Activated T-cell treated with anti-CD3 and anti-CD28 coated beads, Interleukin-2, amount 50 U/mL, for 48 hours (primary cell): ENCODE results near the gene SHPK.
A peak's percentile ranks its signal among the peaks of the same experiment; 100 is the strongest.

Source experiments
- DNase-seq, 2 experiments: peaks; one replicate each; pipeline ENCODE4 v3.0.0-alpha.2; 2020

The SHPK gene, protein sequence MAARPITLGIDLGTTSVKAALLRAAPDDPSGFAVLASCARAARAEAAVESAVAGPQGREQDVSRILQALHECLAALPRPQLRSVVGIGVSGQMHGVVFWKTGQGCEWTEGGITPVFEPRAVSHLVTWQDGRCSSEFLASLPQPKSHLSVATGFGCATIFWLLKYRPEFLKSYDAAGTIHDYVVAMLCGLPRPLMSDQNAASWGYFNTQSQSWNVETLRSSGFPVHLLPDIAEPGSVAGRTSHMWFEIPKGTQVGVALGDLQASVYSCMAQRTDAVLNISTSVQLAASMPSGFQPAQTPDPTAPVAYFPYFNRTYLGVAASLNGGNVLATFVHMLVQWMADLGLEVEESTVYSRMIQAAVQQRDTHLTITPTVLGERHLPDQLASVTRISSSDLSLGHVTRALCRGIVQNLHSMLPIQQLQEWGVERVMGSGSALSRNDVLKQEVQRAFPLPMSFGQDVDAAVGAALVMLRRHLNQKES

DNA sequence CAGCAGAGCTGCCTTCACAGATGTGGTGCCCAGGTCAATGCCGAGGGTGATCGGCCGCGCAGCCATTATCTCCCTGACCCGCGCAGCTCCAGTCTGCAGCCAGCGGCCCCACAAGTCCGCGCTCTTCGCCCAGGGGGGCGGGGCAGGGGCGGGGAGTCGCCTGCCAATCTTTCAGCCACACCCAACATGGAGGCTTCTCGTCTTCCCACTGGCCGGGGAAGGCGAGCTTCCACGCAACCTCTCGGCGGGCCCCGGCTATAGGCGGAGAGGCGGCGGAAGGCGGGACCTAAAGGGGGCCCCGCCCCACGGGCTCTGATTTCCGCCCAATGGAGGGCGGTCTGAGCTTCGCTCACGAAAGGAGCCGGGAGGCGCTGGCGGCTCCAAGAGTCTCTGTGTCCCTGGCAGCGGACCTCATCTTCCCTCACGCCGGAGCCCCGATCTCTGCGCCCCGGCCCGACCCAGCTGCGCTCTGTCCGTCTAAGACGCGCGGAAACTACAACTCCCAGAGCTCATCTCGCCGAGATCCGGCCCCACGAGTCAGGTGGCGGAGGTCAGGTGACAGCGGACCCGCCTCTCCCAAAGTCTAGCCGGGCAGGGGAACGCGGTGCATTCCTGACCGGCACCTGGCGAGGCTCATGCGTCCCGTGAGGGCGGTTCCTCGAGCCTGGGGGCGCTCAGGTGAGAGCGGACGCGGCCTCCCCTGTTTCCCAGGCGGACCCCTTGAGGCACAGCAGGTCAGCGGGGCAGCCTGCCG is at the start of gene SHPK, which contains the start of gene CTNS:
TSS of gene SHPK (minus strand) at position 97 of the 754 bp plus-strand sequence. CDS start at position 66, 31 bp downstream.
TSS of gene CTNS (plus strand) at position 607 of the 754 bp plus-strand sequence. CDS start 3,447 bp downstream, outside the sequence.
- peak; percentile 96 to 97 for DNase-seq

DNA sequence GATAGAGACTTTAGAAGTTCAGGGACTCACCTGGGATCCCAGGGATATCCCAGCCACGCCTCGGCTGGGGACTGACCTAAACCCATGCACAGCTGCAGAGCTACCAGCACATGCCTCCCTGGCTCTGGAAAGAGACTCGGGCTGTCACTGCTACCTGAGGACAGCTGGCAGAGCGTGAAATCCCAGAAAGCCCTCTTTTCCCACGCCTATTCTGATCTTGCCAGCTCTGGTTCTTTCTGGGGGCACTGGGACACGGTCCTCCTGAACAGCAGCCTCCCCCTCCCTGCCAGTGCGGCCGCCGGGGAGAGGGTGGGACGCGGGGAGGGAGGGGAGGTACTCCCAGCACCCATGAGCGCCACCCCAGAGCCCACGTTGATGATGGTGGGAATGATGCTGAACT is 49.1 kb upstream of the SHPK start:
- DNase-seq = no peak

DNA sequence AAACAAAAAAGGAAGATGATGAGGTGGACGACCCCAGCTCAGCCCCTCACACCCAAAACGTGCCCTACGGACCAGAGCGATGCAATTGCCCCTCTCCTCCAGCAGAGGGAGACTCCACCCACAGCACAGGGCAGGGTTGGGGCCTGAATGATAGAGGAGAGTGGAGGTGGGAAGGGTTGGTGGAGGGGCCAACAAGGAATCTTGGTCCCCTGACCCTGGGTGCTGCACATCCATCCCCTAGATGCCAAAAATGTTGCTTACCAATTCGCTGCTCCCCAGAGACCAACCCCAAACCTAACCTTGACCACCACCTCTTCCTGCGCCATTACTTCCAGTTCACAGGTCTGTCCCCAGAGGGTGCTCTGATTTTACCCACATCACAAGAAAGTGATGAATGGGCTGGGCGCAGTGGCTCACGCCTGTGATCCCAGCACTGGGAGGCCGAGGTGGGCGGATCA is 47.0 kb upstream of the SHPK start:
- DNase-seq = peak; percentile 78 to 79

DNA sequence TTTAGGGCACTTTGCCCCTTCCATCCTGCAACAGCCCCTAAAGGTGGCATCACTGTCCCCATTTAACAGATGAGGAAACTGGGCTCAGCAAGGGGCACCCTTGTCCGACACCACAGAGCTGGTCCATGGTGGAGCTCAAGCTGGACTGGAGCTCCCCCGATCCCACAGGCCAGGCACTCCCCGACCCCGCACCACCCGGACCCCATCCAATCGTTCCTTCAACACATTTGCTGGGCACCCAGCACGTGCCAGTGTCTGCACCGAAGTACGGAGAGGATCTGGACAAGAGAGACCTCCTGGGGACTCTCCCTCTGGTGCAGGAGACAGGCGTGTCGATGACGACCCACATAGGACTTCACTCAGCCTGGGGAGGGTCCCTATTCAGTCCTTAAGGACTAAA is 46.0 kb upstream of the SHPK start:
- no peak for DNase-seq

DNA sequence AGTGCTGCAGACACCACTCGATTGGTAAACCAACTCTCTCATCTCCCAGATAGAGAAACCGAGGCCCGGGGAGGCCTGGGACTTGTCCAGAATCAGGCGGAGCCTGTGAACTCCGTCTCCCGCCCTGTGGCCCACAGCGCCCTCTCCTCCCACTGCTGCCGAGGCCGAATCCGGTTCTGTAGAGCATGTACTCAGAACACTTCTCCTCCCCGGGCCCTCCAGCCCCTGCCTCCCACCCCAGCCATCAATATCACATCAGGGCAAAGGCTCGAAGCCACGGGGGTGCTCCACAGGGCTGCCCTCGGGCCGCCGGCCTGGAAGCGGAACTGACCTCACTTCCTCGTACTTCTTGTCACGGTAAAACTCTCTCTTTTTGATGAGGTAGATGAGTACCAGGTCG is 45.5 kb upstream of the SHPK start:
- DNase-seq = no peak

DNA sequence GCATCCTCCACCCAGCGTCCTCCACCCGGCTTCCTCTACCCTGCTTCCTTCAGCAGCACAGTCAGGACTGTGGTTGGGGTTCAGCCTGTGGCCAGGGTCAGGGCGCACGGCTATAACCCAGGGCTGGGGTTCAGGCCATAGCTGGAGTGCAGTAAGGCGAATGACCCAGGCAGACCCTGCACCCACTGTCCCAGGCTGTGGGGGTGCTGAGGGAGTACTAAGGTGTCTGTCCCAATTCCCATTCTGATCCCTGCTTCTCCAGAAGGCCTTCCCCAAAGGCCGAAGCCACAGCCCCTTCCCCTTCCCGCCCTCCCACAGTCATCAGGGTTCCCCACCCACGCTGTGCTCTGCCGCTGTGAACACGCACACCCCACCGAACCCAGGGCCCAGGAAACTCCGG is 45.0 kb upstream of the SHPK start:
- DNase-seq = no peak

DNA sequence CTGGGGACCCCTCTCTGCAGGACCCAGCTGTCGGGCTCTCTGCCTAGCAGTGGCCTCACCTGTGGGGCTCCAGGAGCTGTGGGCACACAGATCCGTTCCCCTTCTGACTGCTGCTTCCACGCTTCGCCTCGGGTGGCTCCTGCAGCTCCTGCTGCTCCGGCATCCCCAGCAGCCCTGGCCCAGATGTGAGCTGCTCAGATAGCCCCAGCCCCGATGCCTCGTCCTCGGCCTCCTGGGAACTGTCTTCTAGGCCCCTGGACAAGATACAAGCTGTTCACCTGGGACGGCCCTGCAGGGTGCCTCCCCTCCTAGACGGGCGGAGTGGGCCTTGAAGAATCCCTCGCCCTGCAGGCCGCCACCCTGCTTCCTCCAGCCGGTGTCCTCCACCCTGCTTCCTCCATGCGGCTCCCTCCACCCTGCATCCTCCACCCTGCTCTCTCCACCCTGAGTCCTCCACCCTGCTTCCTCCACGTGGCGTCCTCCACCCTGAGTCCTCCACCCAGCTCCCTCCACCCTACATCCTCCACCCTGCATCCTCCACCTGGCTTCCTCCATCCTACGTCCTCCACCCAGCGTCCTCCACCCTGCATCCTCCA is 43.6 kb upstream of the SHPK start:
- no peak for DNase-seq

DNA sequence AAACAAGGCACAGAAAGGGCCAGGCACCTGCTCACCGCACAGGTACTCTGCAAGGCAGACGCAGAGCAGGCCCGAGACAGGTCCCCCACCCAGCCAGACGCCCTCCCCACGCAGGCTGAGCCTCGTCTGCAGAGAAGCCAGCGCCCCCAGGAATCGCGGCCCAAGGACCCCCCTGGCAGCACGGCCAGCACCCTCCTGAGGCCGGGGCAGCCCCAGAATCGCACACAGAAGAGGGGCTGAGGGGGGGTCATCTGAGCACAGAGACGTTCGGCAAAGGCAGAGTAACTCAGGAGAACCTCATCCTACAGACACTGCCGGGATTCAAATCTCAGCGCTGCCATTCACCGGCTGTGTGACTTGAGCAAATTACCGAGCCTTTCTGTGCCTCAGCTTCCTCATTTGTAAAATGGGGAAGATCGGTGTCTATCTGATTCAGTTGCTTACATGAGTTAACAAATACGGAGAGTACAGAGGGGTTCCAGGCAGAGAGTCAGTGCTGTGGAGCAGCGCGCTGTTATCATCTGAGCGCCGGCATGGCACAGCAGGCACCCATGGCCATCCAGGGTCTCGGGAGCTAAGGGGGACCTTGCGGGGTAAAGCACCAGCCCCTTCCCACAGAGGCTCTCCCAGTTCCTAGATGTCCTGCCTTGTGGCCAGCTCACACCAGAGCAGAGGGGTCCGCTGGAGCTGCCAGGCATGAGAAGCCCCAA is 42.9 kb upstream of the SHPK start:
- DNase-seq = no peak

DNA sequence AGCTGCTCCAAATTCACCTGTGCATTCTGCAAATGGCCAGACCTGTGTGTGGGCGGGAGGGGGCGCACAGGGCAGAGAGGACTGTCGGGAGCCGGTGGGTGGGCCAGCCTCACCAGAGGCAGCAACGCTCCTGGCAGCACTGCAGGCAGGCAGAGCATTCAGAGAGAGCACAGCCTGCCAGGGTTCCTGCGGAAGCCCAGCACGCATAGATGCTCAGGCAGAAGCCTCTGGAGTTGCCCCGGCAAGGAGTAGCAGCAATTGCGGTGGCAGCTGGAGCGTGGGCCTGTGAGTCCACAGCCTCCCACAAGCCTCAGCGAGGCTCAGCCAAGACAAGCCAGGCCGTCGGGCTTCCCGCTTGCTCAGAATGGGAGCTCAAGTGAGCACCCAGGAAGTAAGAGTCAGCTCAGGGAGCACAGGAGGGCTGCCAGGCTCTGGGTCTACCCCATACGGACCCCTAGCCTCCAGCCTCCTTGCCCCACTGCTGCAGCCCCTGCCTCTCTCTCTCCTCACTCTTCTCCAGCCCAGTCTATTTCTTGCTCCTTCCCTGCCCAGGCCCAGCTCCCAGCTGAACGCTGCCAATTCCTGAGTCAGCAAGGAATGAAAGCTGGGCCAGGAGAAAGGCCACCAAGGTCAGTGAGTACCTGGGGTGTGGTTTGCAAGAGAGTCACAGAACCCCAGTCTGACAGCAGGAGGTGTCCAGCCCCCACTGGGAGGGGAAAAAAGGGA is 42.2 kb upstream of the SHPK start:
- DNase-seq = no peak

DNA sequence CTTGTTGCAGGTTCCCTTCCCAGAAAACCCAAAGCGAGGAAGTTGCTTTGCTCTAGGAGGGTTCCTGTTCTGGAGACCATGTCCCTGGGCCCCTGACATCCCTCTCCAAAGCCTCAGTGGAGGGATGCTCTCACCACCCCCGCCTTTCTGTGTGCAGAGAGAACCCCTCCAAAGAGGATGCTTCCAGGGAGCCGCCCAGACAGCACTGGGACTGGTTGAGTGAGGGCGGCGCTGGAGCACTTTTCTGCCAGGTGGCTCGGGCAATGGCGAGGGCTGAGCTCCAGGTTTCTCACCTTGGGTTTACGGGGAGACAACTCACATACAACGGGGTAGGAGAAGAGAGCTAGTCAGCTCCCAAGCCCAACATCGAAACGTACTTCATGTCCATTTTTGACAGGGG is 39.8 kb upstream of the SHPK start:
- DNase-seq = no peak

DNA sequence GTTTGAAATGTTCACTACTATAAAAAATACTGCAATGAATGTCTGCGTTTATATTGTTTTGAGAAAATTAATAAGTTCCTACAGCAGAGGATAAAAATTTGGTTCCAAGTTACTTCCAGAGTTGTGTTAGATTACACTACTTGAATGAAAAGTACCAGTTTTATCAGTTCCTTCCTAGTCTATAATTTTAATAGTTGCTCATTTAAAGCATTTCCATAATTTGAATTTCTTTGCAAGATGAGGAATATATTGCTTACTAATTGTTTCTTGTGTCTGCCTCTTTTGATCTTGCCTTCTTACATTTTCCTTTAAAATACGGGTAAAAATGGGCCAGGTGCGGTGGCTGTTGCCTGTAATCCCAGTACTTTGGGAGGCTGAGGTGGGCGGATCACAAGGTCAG is 36.5 kb upstream of the SHPK start:
- DNase-seq = no peak

DNA sequence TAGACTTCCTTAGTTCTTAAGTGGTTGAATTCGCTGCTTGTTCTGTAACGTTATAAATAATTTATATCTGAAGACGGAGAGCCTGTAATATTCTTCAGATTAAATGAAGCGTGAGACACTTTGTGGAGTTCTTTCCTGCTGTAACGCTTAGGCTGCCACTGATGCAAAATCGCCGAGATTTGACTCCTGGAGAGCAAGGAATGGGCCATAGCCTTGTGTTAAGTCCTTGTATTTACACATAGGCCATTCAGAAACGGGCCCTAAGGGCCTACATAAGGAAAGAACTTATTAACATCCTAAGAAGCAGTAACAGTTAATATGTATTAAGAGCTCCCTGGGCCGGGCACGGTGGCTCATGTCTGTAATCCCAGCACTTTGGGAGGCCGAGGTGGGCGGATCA is 33.5 kb upstream of the SHPK start:
- DNase-seq = no peak

DNA sequence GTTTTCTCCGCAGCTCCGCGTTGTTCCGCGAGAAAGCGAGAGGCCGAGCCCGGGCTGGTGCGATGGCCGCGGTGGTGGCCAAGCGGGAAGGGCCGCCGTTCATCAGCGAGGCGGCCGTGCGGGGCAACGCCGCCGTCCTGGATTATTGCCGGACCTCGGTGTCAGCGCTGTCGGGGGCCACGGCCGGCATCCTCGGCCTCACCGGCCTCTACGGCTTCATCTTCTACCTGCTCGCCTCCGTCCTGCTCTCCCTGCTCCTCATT is 33.0 kb upstream of the SHPK start:
- peak in 1 of 2 experiments; percentile 28 for DNase-seq

DNA sequence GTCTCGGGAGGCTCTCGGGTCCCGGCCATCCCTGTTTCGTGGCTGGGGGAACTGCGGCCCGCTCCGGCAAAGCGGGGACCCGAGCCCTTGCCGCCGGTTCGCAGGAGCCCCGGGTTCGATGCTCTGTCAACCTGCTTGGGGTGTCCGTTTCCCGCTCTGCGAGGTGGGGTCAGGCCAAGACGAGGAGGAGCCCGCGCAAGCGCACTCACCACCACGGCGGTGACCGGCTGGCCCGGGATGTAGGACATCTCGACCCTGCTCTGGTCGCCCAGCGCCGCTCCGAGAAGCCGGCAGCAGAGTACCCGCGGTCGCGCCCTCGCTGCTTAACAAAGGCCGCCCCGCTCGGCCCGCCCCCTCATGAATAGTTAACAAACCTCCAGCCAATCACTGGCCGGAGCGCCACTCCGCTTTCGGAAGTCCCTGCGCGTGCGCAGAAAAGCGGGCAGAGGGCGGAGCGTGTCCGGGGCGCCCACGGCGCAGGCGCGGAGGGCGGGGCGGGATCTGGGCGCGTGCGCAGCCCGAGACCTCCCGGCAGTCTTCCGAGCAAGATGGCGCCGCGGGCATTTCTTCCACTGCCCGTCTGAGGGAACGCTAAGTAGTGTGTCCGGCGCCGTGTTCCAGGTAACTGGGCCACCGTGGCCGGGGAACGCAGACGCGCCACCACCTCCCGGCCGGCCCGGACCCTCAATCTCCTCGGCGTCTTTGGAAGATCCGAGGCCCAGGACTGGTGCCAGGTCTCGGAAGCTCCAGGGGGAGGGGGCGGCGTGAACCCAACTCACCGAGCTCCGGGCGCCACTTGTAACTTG is 32.4 kb upstream of the SHPK start, which contains the start of the genes EMC6 and TAX1BP3:
TSS of gene EMC6 (plus strand) at position 534 of the 806 bp plus-strand sequence. CDS start 335 bp downstream, outside the sequence.
TSS of gene TAX1BP3 (minus strand) at position 300 of the 806 bp plus-strand sequence. CDS start at position 248, 52 bp downstream.
- peak; percentile 100 for DNase-seq

DNA sequence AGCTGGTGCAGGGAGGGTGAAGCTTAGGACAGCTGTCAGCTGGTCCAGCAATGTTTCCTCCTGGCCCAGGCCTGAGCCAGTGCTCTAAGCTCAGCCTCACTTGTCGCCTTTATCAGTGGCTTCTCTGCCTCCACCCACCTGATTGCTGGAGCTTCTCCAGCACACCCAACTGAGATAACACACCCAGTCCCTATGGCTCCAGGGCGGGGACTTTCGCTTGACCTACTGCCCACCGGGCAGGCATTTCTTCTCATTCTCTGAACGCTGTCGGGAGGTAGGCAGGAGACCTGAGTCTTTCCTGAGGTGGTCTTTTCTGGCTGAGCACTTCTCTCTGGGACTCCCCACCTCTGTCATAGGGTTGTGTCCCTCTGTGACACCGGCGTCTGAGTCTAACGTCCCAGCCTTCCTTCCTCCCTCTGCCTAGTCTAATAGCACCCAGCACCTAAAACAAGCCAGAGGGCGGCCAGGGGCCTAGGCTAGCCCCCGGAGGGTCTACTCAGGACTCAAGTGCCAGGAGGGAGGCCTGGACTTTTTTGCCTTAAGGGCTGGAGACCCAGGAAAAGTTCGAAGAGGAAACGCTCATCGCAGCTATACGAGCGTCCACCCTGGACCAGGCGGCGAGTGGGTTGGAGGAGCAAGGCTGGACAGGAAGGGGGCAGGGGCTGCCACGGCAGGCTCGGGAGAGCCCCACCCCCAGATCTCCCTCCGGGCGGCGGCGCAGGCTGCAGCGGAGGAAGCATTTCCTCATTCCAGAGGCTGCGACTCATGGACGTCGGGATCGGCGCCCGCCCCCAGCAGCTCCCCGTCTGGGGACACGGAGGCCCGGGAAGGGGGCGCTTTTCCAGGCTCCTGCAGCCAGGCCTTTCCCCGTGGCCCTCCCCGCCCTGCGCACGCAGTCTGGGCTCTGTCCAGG is 31.6 kb upstream of the SHPK start:
- peak; percentile 27 to 35 for DNase-seq

DNA sequence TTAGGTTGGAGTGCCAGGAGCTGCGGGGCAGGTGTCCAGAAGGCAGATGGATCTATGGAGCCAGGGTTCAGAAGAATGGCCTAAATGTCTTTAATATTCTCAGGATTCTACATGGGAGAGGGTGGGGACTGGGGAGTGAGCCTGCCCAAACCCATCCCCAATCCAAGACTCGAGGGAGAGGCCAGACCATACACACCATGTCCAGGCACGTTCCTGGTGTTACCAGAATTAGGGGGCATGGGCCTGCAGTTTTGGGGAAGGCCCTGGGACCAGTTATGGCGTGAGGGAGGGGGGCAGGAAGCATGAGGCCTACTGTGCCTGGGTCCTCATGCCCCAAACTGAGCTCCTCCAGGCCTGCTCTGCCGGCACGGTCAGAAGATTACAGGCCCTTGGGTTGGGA is 30.5 kb upstream of the SHPK start:
- no peak for DNase-seq

DNA sequence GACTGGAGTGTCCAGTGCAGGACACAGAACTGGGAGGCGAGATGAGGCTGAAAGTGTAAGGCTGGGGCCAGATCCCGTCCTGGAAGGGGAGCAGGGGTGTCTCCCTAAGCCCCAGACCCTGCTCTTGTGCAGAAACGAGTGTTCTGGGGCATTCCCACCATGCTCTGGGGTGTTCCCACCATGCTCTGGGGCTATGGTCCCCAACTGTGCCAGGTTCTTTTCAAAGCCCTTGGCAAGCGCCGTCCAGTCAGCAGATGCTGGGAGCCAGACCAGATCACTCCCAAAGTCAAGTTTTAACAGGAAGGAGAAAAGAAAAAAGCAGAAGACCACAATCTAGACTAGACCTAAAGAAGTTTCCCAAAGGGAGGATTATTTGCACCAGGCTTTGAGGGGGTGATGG is 29.8 kb upstream of the SHPK start:
- no peak for DNase-seq

DNA sequence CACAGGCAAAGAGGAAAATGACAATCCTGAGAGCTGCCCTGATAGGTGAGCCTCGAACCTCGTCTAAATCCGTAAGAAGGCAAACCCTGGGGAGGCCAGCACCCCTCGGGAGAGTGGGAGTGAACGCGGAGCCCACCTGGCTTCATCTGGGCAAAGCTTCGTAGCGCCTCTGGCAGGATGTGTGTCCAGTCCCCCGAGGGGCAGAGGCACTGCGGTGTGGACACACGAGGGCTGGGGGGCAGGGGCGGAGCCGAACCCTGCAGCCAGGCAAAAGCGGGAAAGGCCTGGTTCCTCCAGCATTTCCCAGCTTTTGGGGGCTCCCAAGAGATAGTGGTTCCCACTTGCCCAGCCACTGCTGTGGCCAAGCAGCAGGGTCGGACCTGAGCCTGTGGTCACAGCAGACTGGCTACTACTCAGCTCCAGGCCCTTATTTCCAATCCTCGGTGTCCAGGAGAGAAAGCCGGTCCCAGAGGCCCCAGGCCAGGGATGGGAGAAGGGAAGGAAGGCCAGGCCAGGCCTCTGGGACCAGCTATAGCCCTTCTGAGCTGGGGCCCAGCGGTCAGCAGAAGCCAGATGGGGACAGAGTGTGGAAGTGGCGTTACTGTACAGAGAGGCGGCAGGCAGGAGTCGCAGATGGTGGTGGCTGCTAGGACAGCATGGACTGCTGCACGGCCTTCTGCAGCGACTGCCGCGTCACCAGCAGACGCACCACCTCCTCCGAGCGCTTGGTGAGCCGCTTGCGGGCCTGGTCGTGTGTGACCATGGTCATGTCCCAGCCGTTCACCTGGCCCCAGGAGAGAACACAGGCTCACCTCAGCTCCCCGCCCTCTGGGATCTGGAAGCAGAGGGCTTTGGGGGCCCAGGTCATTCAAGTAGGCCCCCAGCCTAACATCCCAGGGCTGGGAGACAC is 27.3 kb upstream of the SHPK start:
- DNase-seq = no peak

DNA sequence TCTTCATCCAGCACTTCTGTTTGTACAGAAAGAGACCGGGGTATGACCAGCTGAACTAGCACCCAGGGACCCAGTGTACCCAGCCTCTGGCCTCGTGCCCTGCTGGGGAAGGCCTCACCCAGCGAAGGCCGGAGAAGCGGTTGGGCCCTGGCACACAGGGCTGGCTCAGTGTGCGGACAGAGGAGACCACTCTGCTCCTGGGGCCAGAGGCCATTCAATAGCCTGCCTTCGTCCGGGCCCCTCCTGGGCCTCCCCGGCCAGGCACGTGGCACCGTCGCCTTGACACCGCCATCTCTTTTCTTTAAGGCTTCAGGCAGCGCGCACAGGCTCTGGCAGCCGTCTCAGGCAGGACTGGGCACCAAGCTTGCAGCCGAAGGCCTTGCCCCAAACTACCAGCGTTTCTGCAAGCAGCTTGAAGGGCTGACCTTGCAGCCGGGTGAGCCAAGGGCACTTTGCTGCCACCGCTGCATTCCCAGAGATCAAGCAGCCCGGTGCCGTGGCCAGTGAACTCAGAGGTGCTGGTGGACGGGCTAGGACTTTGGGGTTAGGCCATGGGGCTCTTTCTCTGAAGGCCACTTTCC is 24.4 kb upstream of the SHPK start:
- no peak for DNase-seq
